ENCODE results near the gene DTX1.

DNA sequence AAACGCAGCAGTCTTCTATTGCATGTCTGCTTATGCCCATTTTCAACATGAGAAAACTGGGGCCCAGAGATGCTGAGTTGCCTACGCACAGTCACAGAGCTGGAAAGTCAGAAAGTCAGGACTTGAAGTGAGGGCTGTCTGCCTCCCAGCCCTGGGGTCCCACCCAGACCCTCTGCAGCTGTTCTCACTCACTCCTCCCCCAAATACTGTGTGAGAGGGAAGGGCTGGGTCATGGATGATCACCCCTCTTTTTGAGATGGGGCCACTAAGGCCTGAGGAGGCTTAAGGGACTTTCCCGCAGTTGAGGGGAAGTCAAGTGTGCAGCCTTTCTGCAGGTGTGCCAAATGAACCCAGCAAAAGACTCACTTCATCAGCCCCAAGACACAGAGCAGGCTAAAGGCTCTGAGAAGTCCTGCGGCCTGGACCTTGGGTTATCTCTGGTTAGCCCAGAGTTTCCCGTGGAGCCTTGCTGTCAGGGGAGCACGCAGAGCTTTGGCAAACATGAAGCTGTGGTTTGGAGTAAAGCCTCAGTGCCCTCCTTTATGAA, 18.7 kb downstream of the DTX1 start:
- no peak for TF ChIP-seq ZNF274 (IDR thresholded peaks at IDR 0.05; ENCODE audit: low read depth, low read length)
- no peak for TF ChIP-seq YY1 (IDR thresholded peaks at IDR 0.05; ENCODE audit: insufficient read depth, insufficient read length)
- TF ChIP-seq SUZ12 (IDR thresholded peaks at IDR 0.05; ENCODE audit: extremely low read depth, insufficient read depth, insufficient read length): no peak

All from NT2/D1 (cell line).